Testis (tissue), 2 donors: ENCODE measurements around the gene ABCA12.

Experiments used
- CTCF ChIP-seq, 3 experiments: fragments of 450-650 bp in 2 of 3; fragments of 200-600 bp in 1 of 3; sonication (generic) in 1 of 3; IDR thresholded peaks; one replicate each; pipeline ENCODE4 v1.5.1; 2016 to 2019; ENCODE audit warnings: antibody characterized with exemption in 3 of 3, mild to moderate bottlenecking in 2 of 3, moderate library complexity in 1 of 3
- POLR2A ChIP-seq: fragments of 450-650 bp; IDR thresholded peaks from one replicate; pipeline ENCODE4 v1.6.1; 2017; ENCODE audit warnings: antibody characterized with exemption, mild to moderate bottlenecking, moderate library complexity

DNA sequence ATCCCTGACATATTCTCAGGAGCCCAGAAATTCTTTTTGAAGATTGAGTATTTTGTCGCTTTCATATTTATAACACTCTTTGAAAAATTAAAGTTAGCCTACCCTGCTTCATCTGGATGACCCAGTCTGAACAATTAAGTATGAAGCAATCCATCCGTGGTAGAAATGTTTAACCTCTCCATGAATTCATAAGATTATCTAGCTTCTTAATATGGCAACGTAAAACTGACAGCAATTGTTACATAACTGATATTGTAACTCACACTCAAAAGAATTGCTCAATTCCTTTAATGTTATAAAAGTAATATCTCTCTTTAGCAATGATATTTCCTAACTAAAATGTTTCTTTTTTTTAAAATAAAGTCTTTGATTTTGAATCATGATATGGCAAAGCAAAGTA, 7.2 kb upstream of the ABCA12 start:
- TF ChIP-seq CTCF (IDR thresholded peaks at IDR 0.05) (no peak), POLR2A (no peak)
